ENCODE measurements around the gene TRPM6. TPM values are rescaled to one million over a fixed set of nuclear protein-coding genes. Genes with fewer than 3 reads are reported as not detected.

The TRPM6 gene
- total RNA-seq, 1 experiment from 2014 or later, result 0.57 TPM

DNA sequence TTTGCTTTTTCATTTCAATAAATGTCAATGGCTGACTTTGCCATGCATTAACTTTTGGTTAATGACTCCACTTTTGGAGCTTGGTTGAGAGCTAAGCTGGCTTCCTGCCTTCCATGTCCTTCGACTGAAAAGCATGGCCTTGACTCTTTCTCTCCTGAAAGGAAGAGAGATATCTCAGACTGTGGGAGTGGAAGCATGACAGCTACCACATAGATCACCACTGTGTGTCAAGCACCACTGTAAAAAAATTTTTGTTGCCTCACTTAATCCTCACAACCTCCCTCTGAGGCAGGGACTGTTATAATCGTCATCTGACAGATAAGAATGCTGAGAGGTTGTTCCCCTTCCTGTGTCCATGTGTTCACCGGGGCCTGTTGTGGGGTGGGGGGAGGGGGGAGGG lies 205.8 kb downstream of the TRPM6 start:
- DNase-seq, result no peak

More for the DNA sequence above, 205.8 kb downstream of the TRPM6 start:
- H3K36me3 Mint-ChIP-seq (ENCODE audit: insufficient read depth in 1 of 3, low read depth in 3 of 3), result no peaks in the 10 kb centered on the region
- Histone ChIP-seq H2AK5ac (ENCODE audit: insufficient read length, low read length) (no peak overlapping the region), H3K9me3 (ENCODE audit: control insufficient read depth, low read depth, low read length) (no peaks in the 10 kb centered on the region), H3K79me1 (ENCODE audit: insufficient read depth, low read depth, low read length, poor library complexity, severe bottlenecking) (no peaks in the 10 kb centered on the region), H2BK20ac (ENCODE audit: low read depth, low read length, poor library complexity, severe bottlenecking) (no peak overlapping the region), H3K23ac (ENCODE audit: insufficient read length, low read depth, low read length) (no peak overlapping the region), H4K20me1 (ENCODE audit: control insufficient read depth, insufficient read depth, insufficient read length) (no peaks in the 10 kb centered on the region), H2BK15ac (ENCODE audit: low read depth, low read length) (no peak overlapping the region), H3K4me2 (ENCODE audit: insufficient read depth, insufficient read length, low read length) (no peak overlapping the region), H3K27me3 (ENCODE audit: insufficient read depth, low read length) (no peaks in the 10 kb centered on the region), H3T11ph (ENCODE audit: low read length) (no peak overlapping the region), H2BK120ac (ENCODE audit: low read depth, low read length, poor library complexity, severe bottlenecking) (no peak overlapping the region), H2AFZ (ENCODE audit: low read length) (no peak overlapping the region), H3K4ac (ENCODE audit: low read depth, low read length) (no peak overlapping the region), H2BK5ac (ENCODE audit: insufficient read length, low read length) (no peak overlapping the region), H3K14ac (ENCODE audit: insufficient read depth, low read length) (no peak overlapping the region), H3K27ac (ENCODE audit: insufficient read length, low read depth, low read length) (no peak overlapping the region), H3K23me2 (ENCODE audit: insufficient read length, low read depth, low read length, poor library complexity, severe bottlenecking) (no peaks in the 10 kb centered on the region), H3K79me2 (ENCODE audit: insufficient read depth, low read length) (no peaks in the 10 kb centered on the region), H3K4me1 (ENCODE audit: insufficient read depth, low read length) (no peaks in the 10 kb centered on the region), H4K5ac (ENCODE audit: insufficient read length, low read depth, low read length) (no peak overlapping the region), H3K56ac (ENCODE audit: insufficient read length, low read depth, low read length) (no peak overlapping the region), H3K18ac (ENCODE audit: insufficient read length, low read depth, low read length) (no peak overlapping the region), H2BK12ac (ENCODE audit: insufficient read length, low read depth, low read length) (no peak overlapping the region), H4K8ac (replicated peaks; ENCODE audit: insufficient read length, low read depth, low read length) (no peak overlapping the region), H4K91ac (ENCODE audit: insufficient read length, low read depth, low read length) (no peak overlapping the region), H3K9ac (ENCODE audit: extremely low read depth, insufficient read length, low read length) (no peak overlapping the region)
- no peak overlapping the region for H3K27ac Mint-ChIP-seq
- no CpG with 5 or more reads among the region's 3 CpGs for WGBS (ENCODE audit: extremely low coverage, insufficient read length, low lambda C conversion rate)
- H3K9me3 Mint-ChIP-seq, result no peaks in the 10 kb centered on the region
- peaks cover 5% of the 10 kb centered on the region in 2 experiments; a peak in 3 of 4 replicates for H3K4me1 Mint-ChIP-seq
- no peaks in the 10 kb centered on the region for H3K27me3 Mint-ChIP-seq (ENCODE audit: low read depth)
- TF ChIP-seq, protein P1, sequence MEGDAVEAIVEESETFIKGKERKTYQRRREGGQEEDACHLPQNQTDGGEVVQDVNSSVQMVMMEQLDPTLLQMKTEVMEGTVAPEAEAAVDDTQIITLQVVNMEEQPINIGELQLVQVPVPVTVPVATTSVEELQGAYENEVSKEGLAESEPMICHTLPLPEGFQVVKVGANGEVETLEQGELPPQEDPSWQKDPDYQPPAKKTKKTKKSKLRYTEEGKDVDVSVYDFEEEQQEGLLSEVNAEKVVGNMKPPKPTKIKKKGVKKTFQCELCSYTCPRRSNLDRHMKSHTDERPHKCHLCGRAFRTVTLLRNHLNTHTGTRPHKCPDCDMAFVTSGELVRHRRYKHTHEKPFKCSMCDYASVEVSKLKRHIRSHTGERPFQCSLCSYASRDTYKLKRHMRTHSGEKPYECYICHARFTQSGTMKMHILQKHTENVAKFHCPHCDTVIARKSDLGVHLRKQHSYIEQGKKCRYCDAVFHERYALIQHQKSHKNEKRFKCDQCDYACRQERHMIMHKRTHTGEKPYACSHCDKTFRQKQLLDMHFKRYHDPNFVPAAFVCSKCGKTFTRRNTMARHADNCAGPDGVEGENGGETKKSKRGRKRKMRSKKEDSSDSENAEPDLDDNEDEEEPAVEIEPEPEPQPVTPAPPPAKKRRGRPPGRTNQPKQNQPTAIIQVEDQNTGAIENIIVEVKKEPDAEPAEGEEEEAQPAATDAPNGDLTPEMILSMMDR (conservative IDR thresholded peaks at IDR 0.05), result no peak
- no peak overlapping the region for H3K4me3 Mint-ChIP-seq

All from H9 (cell line).